Type B pancreatic cell (in vitro differentiated cells): Measurements from ENCODE around the gene PSD. TPM values are rescaled to one million over a fixed set of nuclear protein-coding genes. Genes with fewer than 3 reads are reported as not detected.
A peak's percentile ranks its signal among the peaks of the same experiment; 100 is the strongest.

ENCODE experiments used
- DNase-seq: peaks from one replicate; pipeline ENCODE4 v3.0.0; 2021; ENCODE audit warnings: mixed read lengths; ENCODE audit not compliant: unreplicated experiment; ENCODE audit errors: extremely low spot score
- H3K27ac Mint-ChIP-seq: 2 replicates; pipeline ENCODE4 v1.8.0; 2021; ENCODE audit warnings: mild to moderate bottlenecking, mixed read lengths
- H3K27me3 Mint-ChIP-seq: 2 replicates; pipeline ENCODE4 v1.8.0; 2021; ENCODE audit warnings: mixed read lengths
- H3K36me3 Mint-ChIP-seq: 2 replicates; pipeline ENCODE4 v1.8.0; 2021; ENCODE audit warnings: mixed read lengths
- H3K4me1 Mint-ChIP-seq: one replicate; pipeline ENCODE4 v1.8.0; 2021; ENCODE audit warnings: mixed read lengths; ENCODE audit not compliant: unreplicated experiment
- H3K4me3 Mint-ChIP-seq: 2 replicates; pipeline ENCODE4 v1.8.0; 2021; ENCODE audit warnings: mild to moderate bottlenecking, mixed read lengths
- H3K9me3 Mint-ChIP-seq: 2 replicates; pipeline ENCODE4 v1.8.0; 2021; ENCODE audit warnings: mixed read lengths
- total RNA-seq: library from RNA; stranded (reverse); gene quantifications from 2 replicates; pipeline ENCODE4 v1.2.1, GENCODE V29; 2021; ENCODE audit warnings: low replicate concordance
- TF ChIP-seq, protein P1 (sequence below): fragments of 200-600 bp; sonication (generic); conservative IDR thresholded peaks from 2 replicates; pipeline ENCODE4 v1.5.0; 2021; ENCODE audit warnings: antibody characterized with exemption, mild to moderate bottlenecking

Gene PSD
- total RNA-seq, 1 donor from 2014 or later, result 7.8 TPM

DNA sequence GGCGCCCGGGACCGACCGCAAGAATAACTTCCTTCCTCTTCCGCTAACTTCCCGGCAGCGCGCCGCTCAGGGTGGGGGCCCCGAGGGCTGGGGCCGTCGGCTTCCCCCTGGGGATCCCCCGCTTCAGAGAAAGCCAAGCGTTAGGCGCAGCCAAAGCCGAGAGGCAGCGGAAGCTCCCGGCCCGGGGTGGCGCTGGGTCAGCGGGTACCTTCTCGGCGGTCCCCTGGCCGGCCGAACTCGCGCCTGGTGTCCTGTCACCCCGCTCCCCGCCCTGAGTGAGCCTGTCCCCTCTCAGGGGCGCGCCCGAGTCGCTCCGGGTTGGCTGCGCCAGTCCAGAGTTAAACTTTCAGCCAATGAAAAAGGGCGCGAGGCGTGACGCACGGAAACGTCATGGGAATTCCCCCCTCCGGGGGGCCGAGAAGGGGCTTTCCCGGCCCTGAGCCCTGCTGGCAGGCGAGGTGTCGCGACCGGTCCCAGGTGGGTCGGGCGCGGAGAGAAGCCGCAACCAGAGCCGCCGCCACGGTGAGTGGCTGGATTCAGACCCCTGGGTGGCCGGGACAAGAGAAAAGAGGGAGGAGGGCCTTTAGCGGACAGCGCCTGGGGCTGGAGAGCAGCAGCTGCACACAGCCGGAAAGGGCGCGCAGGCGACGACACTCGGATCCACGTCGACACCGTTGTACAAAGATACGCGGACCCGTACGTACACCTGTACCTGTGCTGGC, 24.3 kb downstream of the PSD start:
- peak; percentile 93 for DNase-seq
- H3K27ac Mint-ChIP-seq, result peak overlapping the region; percentile 99

DNA sequence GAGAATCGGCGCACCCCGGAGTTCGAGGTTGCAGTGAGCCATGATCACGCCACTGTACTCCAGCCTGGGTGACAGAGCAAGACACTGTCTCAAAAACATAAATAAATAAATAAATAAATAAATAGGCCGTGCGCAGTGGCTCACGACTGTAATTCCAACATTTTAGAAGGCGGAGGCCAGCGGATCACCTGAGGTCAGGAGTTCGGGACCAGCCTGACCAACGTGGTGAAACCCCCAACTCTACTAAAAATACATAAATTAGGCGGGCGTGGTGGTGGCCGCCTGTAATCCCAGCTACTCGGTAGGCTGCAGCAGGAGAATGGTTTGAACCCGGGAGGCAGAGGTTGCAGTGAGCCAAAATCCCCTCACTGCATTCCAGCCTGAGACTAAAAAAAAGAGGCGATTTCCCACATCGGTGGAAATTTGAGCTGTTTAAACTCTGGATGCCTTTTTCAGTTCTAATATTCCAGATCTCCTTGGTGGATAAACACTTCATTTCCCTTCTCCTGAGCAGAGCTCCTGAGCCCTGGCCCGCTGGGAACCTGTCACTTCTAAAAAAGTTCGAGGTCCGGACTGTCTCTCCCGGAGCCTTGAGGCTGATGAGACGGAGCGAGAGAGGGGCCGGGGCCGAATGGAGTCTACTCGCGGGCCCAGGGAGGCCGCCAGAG, 25.0 kb downstream of the PSD start:
- H3K4me1 Mint-ChIP-seq, result peaks cover 13% of the 10 kb centered on the region
- peaks cover 24% of the 10 kb centered on the region for H3K27me3 Mint-ChIP-seq
- no peaks in the 10 kb centered on the region for H3K9me3 Mint-ChIP-seq
- H3K27ac Mint-ChIP-seq, result peak overlapping the region; percentile 84
- TF ChIP-seq, protein P1, sequence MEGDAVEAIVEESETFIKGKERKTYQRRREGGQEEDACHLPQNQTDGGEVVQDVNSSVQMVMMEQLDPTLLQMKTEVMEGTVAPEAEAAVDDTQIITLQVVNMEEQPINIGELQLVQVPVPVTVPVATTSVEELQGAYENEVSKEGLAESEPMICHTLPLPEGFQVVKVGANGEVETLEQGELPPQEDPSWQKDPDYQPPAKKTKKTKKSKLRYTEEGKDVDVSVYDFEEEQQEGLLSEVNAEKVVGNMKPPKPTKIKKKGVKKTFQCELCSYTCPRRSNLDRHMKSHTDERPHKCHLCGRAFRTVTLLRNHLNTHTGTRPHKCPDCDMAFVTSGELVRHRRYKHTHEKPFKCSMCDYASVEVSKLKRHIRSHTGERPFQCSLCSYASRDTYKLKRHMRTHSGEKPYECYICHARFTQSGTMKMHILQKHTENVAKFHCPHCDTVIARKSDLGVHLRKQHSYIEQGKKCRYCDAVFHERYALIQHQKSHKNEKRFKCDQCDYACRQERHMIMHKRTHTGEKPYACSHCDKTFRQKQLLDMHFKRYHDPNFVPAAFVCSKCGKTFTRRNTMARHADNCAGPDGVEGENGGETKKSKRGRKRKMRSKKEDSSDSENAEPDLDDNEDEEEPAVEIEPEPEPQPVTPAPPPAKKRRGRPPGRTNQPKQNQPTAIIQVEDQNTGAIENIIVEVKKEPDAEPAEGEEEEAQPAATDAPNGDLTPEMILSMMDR, result no peak
- H3K36me3 Mint-ChIP-seq, result no peaks in the 10 kb centered on the region
- peak overlapping the region; percentile 92 for H3K4me3 Mint-ChIP-seq
- DNase-seq, result no peak

More for the DNA sequence above, 24.3 kb downstream of the PSD start:
- TF ChIP-seq, protein P1, result peak; percentile 99
- peaks cover 13% of the 10 kb centered on the region for H3K4me1 Mint-ChIP-seq
- peaks cover 21% of the 10 kb centered on the region for H3K27me3 Mint-ChIP-seq
- H3K4me3 Mint-ChIP-seq, result peak overlapping the region; percentile 92
- no peaks in the 10 kb centered on the region for H3K36me3 Mint-ChIP-seq
- H3K9me3 Mint-ChIP-seq, result no peaks in the 10 kb centered on the region

DNA sequence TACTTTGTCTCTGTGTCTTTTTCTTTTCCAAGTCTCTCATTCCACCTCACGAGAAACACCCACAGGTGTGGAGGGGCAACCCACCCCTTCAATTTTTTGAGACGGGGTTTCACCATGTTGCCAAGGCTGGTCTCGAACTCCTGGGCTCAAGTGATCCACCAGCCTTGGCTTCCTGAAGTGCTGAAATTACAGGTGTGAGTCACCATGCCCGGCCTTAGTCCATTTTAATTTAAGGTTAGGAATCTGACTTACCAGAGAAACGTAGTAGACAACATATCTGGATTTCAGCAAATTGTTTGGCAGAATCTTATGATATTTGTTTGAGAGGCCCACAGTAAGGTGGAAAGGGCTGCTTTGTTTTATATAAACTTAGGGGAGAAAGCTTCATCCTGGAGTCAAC, 26.3 kb downstream of the PSD start:
- H3K4me1 Mint-ChIP-seq, result peaks cover 13% of the 10 kb centered on the region
- H3K27ac Mint-ChIP-seq, result peak overlapping the region; percentile 53
- H3K36me3 Mint-ChIP-seq, result no peaks in the 10 kb centered on the region
- H3K27me3 Mint-ChIP-seq, result peaks cover 24% of the 10 kb centered on the region
- no peaks in the 10 kb centered on the region for H3K9me3 Mint-ChIP-seq
- TF ChIP-seq, protein P1, result no peak
- no peak overlapping the region for H3K4me3 Mint-ChIP-seq
- DNase-seq, result no peak

DNA sequence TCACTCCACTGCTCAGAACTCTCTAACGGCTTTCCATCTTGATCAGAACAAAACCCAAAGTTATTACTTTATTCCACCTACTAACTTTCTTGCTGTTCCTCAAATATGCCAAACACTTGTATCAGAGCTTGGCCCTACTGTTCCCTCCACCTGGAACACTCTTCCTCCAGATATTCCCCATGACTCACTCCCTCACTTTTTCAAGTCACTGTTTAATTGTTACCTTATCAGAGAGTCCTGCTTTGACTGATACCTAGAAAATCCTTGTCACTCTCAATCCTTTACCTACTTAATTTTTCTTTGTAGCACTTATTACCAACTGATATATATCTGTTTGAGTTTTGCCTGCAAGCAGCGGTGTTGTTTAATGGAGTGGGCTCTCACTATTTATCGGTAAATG, 28.7 kb downstream of the PSD start:
- H3K9me3 Mint-ChIP-seq, result no peaks in the 10 kb centered on the region
- peaks cover 4% of the 10 kb centered on the region for H3K36me3 Mint-ChIP-seq
- peaks cover 24% of the 10 kb centered on the region for H3K27me3 Mint-ChIP-seq
- peaks cover 4% of the 10 kb centered on the region for H3K4me1 Mint-ChIP-seq
- TF ChIP-seq, protein P1, result no peak
- H3K4me3 Mint-ChIP-seq, result no peak overlapping the region
- H3K27ac Mint-ChIP-seq, result no peak overlapping the region
- DNase-seq, result no peak

DNA sequence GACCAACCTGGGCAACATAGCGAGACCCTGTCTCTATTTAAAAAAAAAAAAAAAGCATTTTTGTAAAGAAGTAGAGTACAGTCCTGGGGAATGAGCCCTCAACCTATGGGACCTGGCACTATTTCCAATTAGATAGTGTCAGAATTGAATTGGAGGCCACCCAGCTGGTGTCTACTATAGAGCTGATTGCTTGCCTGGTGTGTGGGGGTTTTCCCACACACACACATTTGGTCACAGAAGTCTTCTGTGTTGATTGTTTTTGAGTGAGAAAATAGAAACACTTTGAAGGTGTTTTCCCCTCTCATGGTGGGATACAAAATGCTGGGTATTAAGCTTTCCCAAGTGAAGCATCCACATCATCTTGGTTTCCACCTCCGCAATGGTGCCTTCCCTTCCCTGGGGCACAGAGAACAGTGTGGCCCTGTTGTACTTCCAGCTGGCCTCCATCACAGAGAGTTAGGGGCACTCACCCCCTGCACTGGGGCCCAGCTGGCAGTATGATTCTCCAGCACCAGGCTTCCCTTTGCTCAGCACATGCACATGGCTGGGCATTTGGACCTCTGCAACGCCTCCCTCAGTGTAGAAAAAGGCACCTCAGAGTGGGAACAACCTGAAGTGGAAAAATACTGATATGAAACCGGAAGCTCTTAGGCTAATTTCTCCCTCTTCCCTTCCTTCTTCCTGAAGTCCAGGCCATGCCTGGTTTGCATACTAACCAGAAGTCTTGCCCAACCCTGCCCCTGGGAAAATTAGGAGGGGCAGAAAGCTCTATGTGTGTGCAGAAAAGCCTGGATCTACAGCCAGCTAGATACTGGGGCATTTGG, 33.8 kb downstream of the PSD start:
- H3K27ac Mint-ChIP-seq, result no peak overlapping the region
- DNase-seq, result no peak
- TF ChIP-seq, protein P1, result no peak
- no peaks in the 10 kb centered on the region for H3K4me1 Mint-ChIP-seq
- H3K4me3 Mint-ChIP-seq, result no peak overlapping the region
- no peaks in the 10 kb centered on the region for H3K9me3 Mint-ChIP-seq
- peaks cover 4% of the 10 kb centered on the region for H3K36me3 Mint-ChIP-seq
- H3K27me3 Mint-ChIP-seq, result peaks cover 4% of the 10 kb centered on the region
